ENCODE data around the gene RAD51B.

RAD51B gene

DNA sequence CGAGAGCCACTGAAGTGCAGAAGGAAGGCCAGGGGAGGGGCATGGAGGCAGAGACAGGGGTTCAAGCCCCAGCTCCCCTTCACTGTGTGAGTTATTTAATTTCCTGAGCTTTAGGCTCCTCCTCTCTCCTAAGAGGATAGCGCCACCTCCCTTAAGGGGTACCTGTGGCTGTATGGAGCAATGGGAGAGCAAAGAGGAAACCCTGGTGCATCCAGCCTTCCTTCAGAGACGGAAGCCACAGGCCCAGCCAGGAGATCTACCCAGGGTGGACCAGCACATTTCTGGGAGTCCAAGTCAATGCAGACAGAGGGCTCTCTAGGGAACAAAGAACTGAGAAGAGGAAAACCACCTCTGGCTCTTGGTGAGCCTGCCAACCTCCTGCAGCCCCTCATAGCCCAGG, 883.0 kb downstream of the RAD51B start:
- FAIRE-seq = no peak

DNA sequence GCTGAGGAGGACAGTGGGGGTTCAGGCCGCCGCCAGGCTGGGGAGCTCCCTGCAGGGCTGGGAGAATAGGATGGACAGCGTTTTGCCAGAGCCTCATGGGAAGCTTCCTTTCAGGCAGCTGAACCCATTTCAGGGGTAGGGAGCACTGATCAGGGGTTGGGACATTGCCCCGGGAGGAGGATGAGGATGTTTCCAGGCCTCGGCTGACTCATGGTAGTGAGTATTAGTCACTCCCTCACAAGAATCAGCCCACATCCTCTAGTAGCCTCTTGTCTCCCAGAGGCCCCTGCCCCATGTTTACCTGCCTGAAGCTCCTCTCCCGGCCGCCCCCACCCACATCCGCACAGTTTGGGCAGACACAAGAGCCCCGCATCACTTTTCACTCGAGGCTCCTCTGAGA, 883.5 kb downstream of the RAD51B start:
- FAIRE-seq = no peak

DNA sequence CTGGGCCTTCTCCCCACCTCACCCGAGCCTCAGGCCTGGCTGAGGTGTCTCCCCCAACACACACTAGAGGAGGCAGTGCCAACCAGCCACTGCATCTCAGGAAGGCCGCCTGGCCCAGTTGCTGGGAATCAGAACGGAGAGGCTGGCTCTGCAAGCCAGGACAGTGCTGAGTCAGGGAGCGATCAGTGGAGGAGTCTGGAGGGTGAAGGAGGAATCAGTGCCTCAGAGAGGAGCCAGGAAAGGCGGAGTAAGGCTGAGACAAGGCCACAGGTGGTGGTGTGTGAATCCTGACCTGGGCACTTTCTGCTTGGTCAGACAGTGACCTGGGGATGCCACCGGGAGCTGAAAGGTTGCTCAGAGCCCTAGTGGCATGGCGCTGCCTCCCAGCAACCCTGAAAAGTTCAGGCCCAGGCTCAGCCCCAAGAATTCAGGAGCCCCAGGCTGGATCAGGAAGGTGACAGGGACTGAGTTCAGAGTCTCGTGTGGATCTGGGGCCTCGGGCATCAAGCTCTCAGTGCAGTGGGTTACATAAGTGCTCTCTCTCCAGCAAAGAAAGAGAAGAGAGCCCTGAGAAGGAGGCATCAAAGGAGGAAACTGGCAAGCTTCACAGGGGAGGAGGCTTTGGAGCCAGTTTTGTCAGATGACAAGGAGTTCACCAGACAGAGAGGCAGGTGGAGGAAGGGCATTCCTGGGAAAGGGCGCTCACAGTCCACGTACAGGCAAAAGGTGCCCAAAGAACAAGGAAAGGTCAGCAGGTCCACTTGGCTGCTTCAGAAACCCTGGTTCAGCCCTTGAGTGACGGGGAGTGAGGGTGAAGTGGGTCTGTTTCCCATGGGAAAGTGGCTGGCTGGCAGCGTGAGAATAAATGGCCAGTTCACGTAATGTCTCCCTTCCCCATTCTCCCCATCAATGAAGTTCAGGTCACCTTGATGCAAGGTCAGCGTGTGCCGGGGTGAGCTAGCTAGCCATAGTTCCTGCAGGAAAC, 885.4 kb downstream of the RAD51B start:
- no peak for FAIRE-seq

DNA sequence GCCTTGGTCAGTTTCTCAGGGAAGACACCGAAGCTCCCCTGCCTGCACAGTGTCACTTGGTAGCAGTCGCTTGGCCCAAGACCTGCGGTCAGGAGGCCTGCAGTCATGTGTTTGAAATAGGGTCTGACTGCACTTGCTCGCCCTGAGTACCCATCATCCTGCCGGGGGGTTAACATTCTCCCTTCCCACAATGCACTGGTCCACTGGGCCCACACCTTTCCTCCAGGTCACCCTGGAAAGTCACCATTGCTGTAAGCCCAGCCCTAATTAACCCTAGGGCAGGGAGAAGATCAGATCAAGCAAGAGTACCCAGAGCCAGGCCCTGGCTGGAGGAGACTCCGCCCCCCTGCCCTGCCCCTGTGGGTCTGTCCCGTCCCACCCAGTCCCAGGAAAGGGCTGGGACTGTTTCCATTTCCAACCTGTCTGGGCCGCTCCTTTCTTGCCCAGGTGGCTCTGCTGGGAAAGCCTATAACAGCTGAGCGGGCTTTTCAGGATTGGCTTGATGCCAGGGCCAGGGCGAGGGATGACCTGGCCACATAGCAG, 886.2 kb downstream of the RAD51B start:
- FAIRE-seq = no peak

DNA sequence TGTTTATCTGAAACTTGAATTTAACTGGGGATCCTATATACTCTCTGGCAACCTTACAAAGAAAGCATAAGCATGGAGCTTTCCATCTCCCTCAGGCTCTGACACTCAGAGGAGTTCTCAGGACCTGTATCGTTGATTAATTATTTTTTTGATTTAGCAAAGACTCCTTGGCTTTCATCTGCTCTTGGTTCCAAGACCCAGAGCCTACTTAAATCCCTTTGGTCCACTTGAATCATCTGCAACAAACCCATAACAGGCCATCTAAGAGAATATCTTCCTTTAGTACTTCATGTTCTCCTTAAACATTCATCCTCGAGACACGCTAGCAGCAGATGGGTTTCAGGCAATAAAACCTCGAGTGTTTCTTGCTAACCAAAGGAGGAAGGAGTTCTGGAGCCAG, 887.9 kb downstream of the RAD51B start:
- no peak for FAIRE-seq

DNA sequence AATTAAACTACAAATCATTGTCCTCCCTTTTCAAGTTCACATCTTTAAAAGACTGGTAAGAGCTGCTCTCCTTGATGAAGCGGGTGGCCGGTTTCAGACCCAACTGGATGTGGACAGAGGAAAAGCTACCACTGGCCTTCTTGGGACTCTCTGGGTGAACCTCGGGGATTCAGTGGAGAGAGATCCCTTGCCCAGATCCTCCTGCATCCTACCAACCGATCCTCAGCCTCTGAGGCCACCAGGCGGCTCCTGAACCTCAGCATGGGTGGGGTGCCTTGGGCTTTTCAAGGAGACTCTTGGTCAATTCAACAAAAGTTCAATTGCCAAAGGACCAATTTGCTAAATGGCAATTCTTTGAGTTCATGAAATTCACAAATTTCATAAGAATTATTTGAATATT, 888.8 kb downstream of the RAD51B start:
- FAIRE-seq = no peak

DNA sequence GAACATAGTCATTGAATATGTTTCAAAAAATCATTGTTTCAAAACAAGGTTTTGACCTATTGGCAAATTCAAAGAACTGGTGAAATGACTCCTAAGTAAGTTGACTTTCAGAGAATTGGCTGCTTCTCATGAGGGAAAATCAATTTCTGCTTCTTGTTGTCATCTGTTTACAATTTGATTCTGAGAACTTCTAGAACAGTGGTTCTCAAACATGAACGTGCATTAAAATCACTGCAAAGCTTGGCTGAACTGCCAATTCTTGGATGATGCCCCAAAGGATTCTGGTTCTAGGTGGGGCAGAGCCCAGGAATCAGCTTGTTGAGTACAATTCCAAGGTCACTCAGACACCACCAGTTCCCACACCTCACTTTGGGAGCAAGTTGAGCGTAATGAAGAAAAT, 889.4 kb downstream of the RAD51B start:
- FAIRE-seq = no peak

DNA sequence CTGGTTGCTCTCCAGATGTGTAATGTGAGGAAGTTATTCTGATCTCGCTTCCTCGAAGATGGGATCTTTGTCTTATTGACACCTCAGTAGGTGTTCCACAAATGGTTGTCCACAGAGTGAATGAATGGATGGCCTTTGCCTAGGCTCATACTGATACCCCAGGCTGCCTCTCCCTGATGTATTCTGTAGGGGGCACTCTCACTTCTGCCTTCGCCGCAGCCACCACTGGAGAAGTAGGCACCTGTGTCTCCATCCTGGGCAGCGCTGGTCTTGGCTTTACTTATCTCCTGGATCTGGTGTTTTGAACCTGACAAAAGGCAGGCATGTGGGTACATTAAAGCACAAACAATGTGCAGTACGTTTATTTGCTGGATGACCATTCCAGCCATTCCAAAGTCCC, 891.2 kb downstream of the RAD51B start:
- FAIRE-seq = no peak

DNA sequence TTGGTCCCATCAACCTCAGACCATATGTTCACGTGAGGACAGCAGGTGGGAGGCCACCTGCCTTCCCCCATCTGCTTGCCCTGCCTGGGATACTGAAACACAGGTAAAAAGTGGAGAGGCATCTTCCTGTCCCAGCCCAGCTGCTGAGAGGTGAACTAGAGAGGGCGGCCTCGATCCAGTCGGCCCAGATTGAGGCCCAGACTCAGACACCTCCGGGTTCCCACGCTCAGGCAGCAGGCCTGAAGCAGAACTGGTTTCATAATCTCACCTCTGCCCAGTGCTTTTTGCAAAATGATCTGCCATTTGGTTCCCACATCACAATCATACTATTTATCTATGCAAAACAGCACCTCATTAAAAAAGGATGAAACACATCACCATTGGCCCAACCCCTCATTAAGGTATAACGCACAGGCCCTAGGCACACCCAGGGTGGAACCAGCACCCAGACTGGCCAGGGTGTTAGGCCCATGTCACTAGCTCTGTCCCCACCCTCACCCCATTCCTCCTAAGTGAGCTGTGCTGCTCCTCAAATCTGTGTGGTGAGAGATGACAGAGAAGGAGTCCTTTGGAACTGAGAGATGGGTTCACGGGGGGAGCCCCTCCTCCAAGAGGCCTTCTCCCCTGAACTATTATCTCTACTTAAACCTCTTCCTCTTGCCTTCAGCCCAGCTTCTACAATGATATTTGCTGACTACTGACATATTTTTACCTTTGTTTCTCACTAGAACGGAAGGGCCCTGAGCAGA, 892.2 kb downstream of the RAD51B start:
- no peak for FAIRE-seq

DNA sequence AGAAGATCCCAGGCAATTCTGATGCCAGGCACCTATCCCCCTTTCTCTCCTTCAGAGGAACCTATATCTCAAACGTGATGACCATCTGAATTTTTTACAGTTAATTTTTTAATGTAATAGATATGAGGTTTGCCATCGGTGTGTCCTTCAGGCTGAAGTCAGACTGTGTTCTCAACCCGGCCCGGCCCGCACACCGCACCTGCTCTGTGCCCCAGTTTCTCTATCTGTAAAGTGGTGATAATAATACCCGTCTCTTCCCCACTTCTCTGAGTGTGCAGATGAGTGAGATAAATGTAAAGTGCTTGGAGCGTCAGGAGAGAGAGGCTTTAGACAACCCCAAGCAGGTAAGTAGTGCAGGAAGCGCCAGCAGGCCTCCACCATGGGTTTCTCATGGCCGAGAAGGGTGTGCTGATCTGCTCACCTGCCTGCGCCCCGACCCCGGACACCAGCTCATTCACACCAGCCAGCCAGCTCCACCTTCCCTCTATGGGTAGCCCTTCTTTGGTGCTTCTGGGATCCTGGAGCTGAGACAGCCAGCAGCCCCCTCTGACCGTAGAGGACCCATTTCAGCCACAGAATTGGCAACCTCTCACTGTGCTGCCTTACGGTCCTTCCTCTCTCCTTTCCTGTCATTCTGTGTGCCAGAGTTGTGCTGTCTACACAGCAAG, 893.3 kb downstream of the RAD51B start:
- FAIRE-seq = no peak

DNA sequence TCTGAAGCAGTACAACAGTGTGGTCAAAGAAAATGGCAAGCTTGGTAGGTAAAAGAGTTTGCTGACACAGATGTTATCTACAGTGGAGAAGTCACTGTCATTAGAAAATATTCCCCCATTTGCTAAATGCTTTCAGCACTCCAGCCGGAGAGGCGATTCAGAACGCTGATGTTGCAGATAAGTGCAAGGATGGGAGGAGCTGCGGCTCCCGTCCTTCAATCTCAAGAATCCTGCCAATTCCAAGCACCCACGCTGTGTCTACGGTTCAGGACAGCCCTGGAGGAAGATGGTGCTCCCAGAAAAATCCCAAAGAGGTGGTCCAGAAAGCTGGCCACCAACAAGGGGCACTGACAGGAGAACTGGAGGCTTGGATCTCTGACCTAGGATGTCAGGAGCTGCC, 894.2 kb downstream of the RAD51B start:
- FAIRE-seq = no peak

DNA sequence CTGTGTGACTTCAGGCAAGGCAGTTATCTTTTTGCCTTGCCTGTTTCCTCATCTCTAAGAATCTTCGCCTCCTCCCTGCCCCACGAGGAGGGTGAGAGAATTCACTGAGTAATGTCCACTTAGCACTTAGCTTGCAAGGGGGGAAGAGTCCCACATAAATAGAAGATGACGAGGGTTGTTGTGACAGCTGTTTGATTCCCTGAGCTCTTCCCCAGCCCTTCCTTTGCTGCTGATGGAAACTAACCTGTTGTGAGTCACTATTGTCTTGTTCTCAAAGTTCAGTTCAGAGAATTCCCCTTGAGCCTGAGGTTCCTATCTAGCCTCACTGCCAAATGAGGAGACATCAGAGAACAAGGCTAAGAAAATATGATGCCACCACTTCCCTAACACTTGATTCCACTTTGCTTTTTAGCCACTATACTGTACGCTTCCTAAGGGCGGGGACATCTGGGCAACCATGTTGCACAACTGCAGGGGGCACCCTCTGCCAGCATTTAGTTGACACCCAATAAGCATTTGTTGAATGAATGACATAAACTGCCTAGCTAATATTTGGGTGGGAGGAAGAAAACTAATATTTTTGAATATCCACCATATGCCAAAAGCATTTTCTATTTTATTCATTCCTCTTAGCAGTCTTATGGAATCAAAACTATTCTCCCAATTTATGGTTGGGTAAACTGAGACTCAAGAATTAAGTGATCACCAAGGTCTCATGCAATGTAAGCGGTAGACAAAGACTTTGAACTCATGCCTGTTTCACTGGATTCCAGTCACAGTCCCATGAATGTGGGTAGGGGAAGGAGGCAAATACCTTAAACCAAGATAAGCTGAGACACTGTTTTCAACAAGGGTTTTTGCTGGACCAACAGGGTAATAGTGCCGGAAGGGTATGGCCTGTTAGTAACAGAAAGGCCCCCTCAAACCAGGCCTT, 895.7 kb downstream of the RAD51B start:
- no peak for FAIRE-seq

DNA sequence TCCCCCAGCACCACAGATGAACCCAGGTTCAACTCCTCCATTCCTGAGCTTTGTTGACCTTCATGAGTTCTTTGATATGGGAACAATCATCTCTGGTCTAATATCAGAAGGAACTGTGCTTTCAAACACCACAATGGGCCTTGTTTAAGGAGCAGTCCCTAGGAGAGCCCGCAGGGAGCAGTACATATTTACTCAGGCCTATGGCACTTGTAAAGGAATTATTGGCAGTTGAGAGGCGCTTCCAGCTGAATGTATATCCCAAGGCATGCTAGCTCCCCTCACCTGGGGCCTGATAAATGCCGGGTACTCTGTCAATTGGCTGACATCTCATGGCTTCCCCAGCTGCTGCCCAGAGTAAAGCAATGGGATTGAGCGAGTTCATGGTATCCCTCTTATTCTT, 897.1 kb downstream of the RAD51B start:
- FAIRE-seq = no peak

DNA sequence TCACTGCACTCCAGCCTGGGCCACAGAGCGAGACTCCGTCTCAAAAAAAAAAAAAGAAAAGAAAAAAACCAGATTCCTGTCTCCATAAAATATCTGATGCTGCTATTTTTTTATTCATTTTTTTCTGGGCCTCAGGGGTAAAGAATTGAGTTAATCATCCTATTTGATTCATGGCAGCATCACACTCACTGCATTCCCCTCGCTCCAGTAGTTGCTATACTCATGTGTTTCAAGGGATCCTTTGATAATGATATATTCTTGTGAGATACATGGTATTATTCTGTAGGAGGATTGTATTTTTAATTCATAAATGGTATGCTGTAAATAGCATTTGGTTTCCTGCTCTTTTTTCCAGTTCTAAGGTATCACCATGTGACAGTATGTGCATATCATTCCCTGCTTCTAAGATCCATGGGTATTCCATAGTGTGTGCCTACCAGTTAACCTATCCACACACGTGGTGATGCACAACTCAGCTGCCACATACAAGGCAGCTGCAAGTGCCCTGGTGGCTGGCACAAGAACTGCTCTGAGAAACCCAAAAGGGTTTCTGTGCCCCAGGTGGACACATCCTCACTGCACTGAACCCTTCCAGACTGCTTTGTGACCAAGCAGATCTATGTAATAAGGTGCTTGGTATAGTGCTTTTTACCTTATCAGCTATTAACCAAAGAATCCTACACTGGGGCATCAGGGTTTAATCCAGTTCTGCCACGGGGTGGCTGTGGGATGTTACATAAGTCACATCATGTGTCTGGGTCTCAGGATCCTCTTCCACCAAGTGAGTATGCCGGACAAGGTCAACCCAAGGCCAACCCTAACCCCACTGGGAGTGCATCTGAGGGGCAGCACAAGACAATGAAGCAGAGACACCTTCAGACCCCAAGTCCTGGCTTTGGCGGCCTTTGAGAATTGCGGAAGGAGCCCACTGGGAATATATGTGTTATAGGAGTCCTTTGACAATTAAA, 898.7 kb downstream of the RAD51B start:
- no peak for FAIRE-seq

DNA sequence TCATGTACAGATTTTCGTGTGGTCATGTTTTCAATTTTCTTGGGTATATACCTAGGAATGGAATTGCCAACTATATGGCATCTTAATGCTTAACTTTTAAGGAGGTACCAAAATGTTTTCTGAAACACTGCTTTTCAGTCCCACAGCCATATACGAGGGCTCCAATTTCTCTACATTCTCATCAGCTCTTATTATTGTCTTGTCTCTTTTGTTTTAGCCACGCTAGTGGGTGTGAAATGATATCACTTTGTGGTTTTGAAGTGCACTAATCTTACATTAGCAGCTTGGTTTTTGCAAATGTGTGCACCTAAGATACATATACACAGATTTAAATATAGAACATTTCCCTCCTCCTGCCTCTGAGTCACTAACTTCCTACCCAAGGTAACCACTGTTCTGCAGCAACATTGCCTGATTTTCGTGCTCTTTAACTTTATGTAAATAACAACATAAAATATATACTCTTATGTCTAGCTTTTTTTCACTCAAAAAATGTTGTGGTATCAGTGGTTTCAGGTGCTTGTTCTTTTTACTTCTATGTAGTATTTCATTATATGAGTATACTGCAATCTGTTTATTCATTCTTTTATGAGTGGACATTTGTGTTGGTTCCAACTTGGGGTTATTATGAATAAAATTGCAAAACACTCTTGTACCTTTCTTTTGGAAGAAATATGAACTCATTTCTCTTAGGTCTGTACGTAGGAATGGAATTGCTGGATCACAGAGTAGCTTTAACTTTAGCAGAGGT, 900.2 kb downstream of the RAD51B start:
- FAIRE-seq = no peak

DNA sequence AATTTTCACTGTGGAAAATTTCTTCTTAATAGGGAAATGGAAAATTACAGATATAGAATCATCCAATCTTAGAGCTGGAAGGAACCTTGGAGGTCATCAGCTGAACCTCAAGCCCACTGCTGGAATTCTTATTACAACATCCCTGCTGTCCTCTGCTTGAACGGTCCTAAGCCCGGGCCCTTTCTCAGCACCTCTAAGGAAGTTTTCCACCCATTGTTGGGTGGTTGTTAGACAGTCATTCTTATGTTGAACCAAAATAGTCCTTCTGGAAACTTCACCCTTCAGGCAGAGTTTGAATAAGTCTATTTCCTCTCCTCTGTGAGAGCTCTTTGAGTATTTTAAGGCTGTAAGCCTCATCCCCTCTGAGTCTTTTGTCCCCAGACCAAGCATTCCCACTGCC, 902.6 kb downstream of the RAD51B start:
- no peak for FAIRE-seq

DNA sequence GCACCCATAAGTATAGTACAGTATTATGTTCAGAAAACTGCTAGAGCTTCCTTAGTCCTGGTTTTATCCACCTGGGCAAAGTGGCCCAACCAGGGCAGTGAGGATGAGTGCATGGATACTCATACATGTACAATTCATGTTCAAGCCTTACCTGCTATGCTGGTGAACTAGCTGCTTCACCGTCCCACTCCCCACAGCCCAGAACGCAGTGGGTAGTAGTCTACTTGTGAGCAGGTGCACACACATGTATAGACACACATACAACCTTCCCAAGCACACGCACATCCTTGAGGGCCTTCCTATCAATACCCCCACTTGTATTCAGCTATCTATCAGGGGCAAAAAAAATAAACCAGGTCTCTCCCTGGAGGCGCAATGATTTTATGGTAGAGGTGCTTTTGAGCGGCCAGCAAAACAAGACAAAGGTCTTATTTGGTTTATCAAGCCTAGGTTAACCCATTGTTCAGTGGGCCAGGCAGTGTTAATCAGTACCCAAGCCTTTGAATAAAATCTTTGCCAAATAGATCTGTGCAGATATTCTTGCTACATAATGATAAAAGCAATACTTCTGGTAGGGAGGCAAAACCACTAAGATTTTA, 903.5 kb downstream of the RAD51B start:
- FAIRE-seq = no peak

DNA sequence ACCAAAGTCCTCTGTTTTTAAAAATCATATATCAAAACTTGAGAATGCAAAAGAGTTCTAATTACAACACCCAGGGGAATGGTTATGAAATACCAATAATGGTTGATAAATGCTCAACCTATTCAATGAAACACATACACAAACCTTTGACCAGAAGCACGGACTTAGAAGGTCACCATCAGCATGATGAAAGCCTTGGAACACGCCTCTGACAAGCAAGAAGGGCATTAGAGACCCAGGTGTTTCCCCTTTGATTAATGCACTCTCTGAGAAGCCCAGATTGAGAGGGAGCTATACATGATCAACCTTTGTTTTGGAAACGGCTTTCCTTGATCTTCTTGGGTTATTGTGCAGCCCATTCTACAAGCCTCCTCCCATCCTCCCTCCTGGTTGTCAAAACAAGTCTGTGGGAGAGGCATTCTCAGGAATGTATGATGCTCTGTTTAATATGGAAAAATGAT, 904.3 kb downstream of the RAD51B start:
- FAIRE-seq = no peak

DNA sequence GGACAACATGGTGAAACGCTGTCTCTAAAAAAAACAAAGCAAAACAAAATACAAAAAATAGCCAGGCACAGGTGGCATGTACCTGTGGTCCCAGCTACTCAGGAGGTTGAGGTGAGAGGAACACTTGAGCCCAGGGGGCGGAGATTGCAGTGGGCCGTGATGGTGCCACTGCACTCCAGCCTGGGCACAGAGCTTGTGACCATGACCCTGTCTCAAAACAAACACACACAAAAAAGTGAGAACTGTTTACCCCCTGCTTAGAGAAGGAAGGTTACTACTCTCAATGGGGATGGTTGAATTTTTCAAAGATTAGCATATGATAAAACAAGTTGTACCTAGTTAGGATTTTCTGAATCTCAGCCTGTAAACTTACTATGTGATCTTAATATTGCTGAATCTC, 905.3 kb downstream of the RAD51B start:
- no peak for FAIRE-seq

Measured in TTC549 (cell line).